OCI-M2 (cell line): ENCODE results near the gene CPT1C.

Source experiments
- DNase-seq: peaks from one replicate; lab custom pipeline; 2025; ENCODE audit not compliant: unreplicated experiment; lab: John Stamatoyannopoulos, UW

CPT1C gene

DNA sequence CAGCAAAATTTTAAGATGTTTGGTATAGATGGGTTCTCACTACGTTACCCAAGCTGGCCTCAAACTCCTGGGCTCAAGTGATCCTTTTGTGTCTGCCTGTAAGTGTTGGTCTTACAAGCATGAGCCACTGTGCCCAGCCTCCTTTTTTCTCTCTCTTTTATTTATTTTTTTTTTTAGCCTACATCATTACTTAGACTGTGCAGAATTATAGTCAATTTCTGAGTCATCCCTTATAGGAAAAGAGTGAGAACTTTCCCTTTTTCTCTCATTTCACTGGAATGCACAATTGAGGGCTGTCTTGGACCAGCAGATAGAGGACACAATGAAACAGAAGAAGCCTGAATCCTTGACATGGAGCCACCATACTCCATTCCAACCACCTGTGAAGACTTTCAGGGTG, 58.9 kb downstream of the CPT1C start:
- DNase-seq: no peak

- no peak for DNase-seq
Observed at GRCh38 chr19:49752701-49753100, 61.8 kb downstream of the CPT1C start.

- DNase-seq: no peak
Observed at GRCh38 chr19:49755956-49756355, 65.0 kb downstream of the CPT1C start.

DNA sequence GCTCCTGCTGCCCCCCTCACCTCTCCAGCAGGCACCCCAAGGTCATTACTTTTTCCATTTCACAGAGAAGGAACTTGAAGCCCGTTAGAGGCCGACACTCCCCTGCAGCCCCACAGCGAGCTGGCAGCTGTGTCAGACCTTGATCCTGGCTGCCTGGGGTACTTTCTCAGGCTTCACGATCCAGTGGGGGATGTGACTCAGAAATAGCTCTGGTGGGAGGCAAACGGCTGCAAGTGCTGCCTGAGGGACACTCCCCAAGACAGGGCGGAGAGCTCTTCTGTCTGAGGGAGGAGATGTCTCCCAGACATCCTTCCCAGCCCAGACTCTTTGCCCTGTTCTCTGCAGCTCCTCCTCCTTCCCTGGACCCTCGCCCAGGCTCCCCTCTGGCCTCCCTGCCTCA, 67.4 kb downstream of the CPT1C start:
- no peak for DNase-seq

GRCh38 chr19:49761249-49761624, 70.3 kb downstream of the CPT1C start:
- DNase-seq: no peak

- DNase-seq: no peak
Observed at GRCh38 chr19:49761625-49762311, 70.9 kb downstream of the CPT1C start.

GRCh38 chr19:49763230-49763629, 72.3 kb downstream of the CPT1C start, which contains the start of gene TSKS:
Gene TSKS (minus strand): TSS chr19:49763306. CDS start chr19:49763247, 59 bp downstream.
- no peak for DNase-seq
